Measurements from ENCODE around the gene MXRA7.
A peak's percentile ranks its signal among the peaks of the same experiment; 100 is the strongest.

GRCh38 chr17:76687298-76688164 is 23.2 kb downstream of the MXRA7 start:
- TF ChIP-seq CTCF (IDR thresholded peaks at IDR 0.05) (no peak), POLR2A (IDR thresholded peaks at IDR 0.05) (no peak), EP300 (IDR thresholded peaks at IDR 0.05) (no peak), POLR2AphosphoS5 (IDR thresholded peaks at IDR 0.05) (peak in 1 of 3 donors; percentile 25)

Data from stomach (tissue), 4 donors.